Spinal cord (tissue), 10 donors: ENCODE results near the gene P2RX2. TPM values are rescaled to one million over a fixed set of nuclear protein-coding genes. Genes with fewer than 3 reads are reported as not detected.

Experiments
- DNase-seq, 6 donors: peaks; one replicate each; pipeline versions ENCODE4 v3.0.0 to v3.0.0-alpha.2; 2013 to 2015; ENCODE audit warnings: low spot score in 6 of 6, low read depth in 4 of 6
- H3K27ac ChIP-seq: one replicate; pipeline ENCODE4 v1.5.1; 2013; ENCODE audit warnings: low read depth, low read length, control low read depth
- H3K27me3 ChIP-seq: one replicate; pipeline ENCODE4 v1.6.1; 2013; ENCODE audit warnings: low read length; ENCODE audit not compliant: control insufficient read depth, insufficient read depth
- H3K36me3 ChIP-seq: one replicate; pipeline ENCODE4 v1.6.1; 2013; ENCODE audit warnings: low read length; ENCODE audit not compliant: control insufficient read depth, insufficient read depth
- H3K4me1 ChIP-seq: one replicate; pipeline ENCODE4 v1.6.1; 2013; ENCODE audit warnings: low read length; ENCODE audit not compliant: control insufficient read depth, insufficient read depth
- H3K4me3 ChIP-seq: one replicate; pipeline ENCODE4 v1.5.1; 2013; ENCODE audit warnings: low read depth, low read length, control low read depth
- H3K9me3 ChIP-seq: one replicate; pipeline ENCODE4 v1.6.1; 2013; ENCODE audit warnings: low read length; ENCODE audit not compliant: control insufficient read depth, insufficient read depth
- WGBS: methylation state at CpG from one replicate; pipeline ENCODE4 v1.1.5; 2013; ENCODE audit warnings: missing lambda C conversion rate; ENCODE audit not compliant: insufficient coverage; 5-methylcytosine and 5-hydroxymethylcytosine counted together
- polyA plus RNA-seq, 2 donors: library from polyadenylated mRNA; unstranded; fragments of 120-200 nt; gene quantifications; one replicate each; pipeline ENCODE4 v1.2.1, GENCODE V29; 2013; ENCODE audit not compliant: insufficient read length in 2 of 2
- total RNA-seq, 2 donors: library from RNA; depleted of rRNA in 1 of 2; stranded (reverse); fragments of 120-200 nt in 1 of 2; fragments of >200 nt in 1 of 2; gene quantifications; one replicate each; pipeline versions ENCODE4 v1.2.3 to v1.2.4, GENCODE V29; 2013 to 2014
- donor health status: healthy.

P2RX2 gene
- total and polyA plus RNA-seq, 4 donors: 0.06 to 0.65 (median 0.34) TPM

- no peaks in the 10 kb centered on the region for H3K36me3 ChIP-seq
- H3K9me3 ChIP-seq: no peaks in the 10 kb centered on the region
- H3K4me1 ChIP-seq: peaks cover 39% of the 10 kb centered on the region
- WGBS: 86% methylated on average over 19 of the region's 19 CpGs
- peaks cover 45% of the 10 kb centered on the region for H3K27me3 ChIP-seq
- H3K4me3 ChIP-seq: no peak overlapping the region
- DNase-seq: no peak
- no peak overlapping the region for H3K27ac ChIP-seq
Observed at GRCh38 chr12:132606927-132607326, 11.6 kb upstream of the P2RX2 start.

- peaks cover 34% of the 10 kb centered on the region for H3K27me3 ChIP-seq
- DNase-seq: no peak
- 52% methylated on average over 23 of the region's 25 CpGs for WGBS
- H3K36me3 ChIP-seq: no peaks in the 10 kb centered on the region
- H3K9me3 ChIP-seq: no peaks in the 10 kb centered on the region
- H3K4me3 ChIP-seq: no peak overlapping the region
- peaks cover 27% of the 10 kb centered on the region for H3K4me1 ChIP-seq
- no peak overlapping the region for H3K27ac ChIP-seq
Observed at GRCh38 chr12:132608231-132609171, 10.1 kb upstream of the P2RX2 start.

- H3K27me3 ChIP-seq: peaks cover 20% of the 10 kb centered on the region
Observed at GRCh38 chr12:132610051-132610759, 8.4 kb upstream of the P2RX2 start, which contains the start of gene LRCOL1. LRCOL1 (minus strand) TSS chr12:132610582; CDS start chr12:132606251, 4,331 bp downstream.

GRCh38 chr12:132610866-132611602 is 7.5 kb upstream of the P2RX2 start:
- Histone ChIP-seq H3K27ac (no peak overlapping the region), H3K4me1 (peaks cover 15% of the 10 kb centered on the region), H3K27me3 (peaks cover 28% of the 10 kb centered on the region), H3K36me3 (no peaks in the 10 kb centered on the region), H3K4me3 (no peak overlapping the region), H3K9me3 (no peaks in the 10 kb centered on the region)
- no peak for DNase-seq
- WGBS: 56% methylated on average over 32 of the region's 33 CpGs

More at GRCh38 chr12:132610051-132610759, 8.4 kb upstream of the P2RX2 start, which contains the start of gene LRCOL1:
- WGBS: 18% methylated on average over 35 of the region's 35 CpGs
- H3K4me3 ChIP-seq: peak within 1 kb of the TSS; percentile 9
- no peak within 1 kb of the TSS for H3K27ac ChIP-seq
- peaks cover 15% of the 10 kb centered on the region for H3K4me1 ChIP-seq
- no peaks in the 10 kb centered on the region for H3K9me3 ChIP-seq
- no peaks in the 10 kb centered on the region for H3K36me3 ChIP-seq
- DNase-seq: peak in 3 of 6 donors; percentile 29 to 76 (median 72)

- Histone ChIP-seq H3K9me3 (peaks cover under 1% of the 10 kb centered on the region), H3K36me3 (no peaks in the 10 kb centered on the region), H3K4me1 (peaks cover 15% of the 10 kb centered on the region), H3K27me3 (peaks cover 32% of the 10 kb centered on the region), H3K27ac (no peak overlapping the region), H3K4me3 (no peak overlapping the region)
- no peak for DNase-seq
- 94% methylated on average over 9 of the region's 10 CpGs for WGBS
Observed at GRCh38 chr12:132611620-132612019, 7.0 kb upstream of the P2RX2 start.

GRCh38 chr12:132614029-132614428 is 4.5 kb upstream of the P2RX2 start:
- Histone ChIP-seq H3K4me3 (no peak overlapping the region), H3K27me3 (peaks cover 49% of the 10 kb centered on the region), H3K9me3 (peaks cover 1% of the 10 kb centered on the region), H3K36me3 (no peaks in the 10 kb centered on the region), H3K27ac (no peak overlapping the region), H3K4me1 (peaks cover 17% of the 10 kb centered on the region)
- DNase-seq: no peak
- 89% methylated on average over 5 of the region's 5 CpGs for WGBS

- Histone ChIP-seq H3K27ac (no peak overlapping the region), H3K27me3 (peaks cover 55% of the 10 kb centered on the region), H3K9me3 (peaks cover 1% of the 10 kb centered on the region), H3K4me3 (no peak overlapping the region), H3K4me1 (peaks cover 17% of the 10 kb centered on the region), H3K36me3 (no peaks in the 10 kb centered on the region)
- DNase-seq: peak in 5 of 6 donors; percentile 66 to 92 (median 78)
- WGBS: 21% methylated on average over 10 of the region's 18 CpGs
Observed at GRCh38 chr12:132614861-132615578, 3.6 kb upstream of the P2RX2 start.

- Histone ChIP-seq H3K9me3 (peaks cover 1% of the 10 kb centered on the region), H3K27ac (no peak overlapping the region), H3K27me3 (peaks cover 56% of the 10 kb centered on the region), H3K36me3 (no peaks in the 10 kb centered on the region), H3K4me1 (peaks cover 11% of the 10 kb centered on the region), H3K4me3 (no peak overlapping the region)
- 80% methylated on average over 11 of the region's 16 CpGs for WGBS
- DNase-seq: no peak
Observed at GRCh38 chr12:132615579-132616038, 3.0 kb upstream of the P2RX2 start.
